Heart right ventricle (tissue), 16 donors: ENCODE data around the gene VWC2. TPM values are rescaled to one million over a fixed set of nuclear protein-coding genes. Genes with fewer than 3 reads are reported as not detected.
"Not testable (repeated sequence)": the region's sequence is repeated elsewhere in the genome, so short reads cannot be mapped to it uniquely, and the experiment has no call there.

ENCODE experiments used
- ATAC-seq, 8 donors: fragments of 200-7000 bp; cut with Tn5 transposase; one replicate each; pipeline ENCODE4 v1.9.1; 2020; ENCODE audit warnings: mild to moderate bottlenecking in 8 of 8, moderate library complexity in 8 of 8, moderate number of reproducible peaks in 1 of 8
- DNase-seq, 2 donors: peaks; one replicate each; pipeline ENCODE4 v3.0.0-alpha.2; 2020
- H3K27ac ChIP-seq, 10 donors: fragments of 200-600 bp; sonication (generic) in 2 of 10; one replicate each; pipeline versions ENCODE4 v1.5.0 to v1.8.0; 2020 to 2022; ENCODE audit warnings: mild to moderate bottlenecking in 3 of 10
- H3K27me3 ChIP-seq, 7 donors: fragments of 200-600 bp; one replicate each; pipeline ENCODE4 v1.8.0; 2021 to 2022; ENCODE audit warnings: mild to moderate bottlenecking in 2 of 7
- H3K36me3 ChIP-seq, 9 donors: fragments of 200-600 bp; sonication (generic) in 1 of 9; one replicate each; pipeline versions ENCODE4 v1.5.0 to v1.8.0; 2020 to 2022; ENCODE audit warnings: mild to moderate bottlenecking in 2 of 9
- H3K4me1 ChIP-seq, 9 donors: fragments of 200-600 bp; sonication (generic) in 1 of 9; one replicate each; pipeline versions ENCODE4 v1.5.0 to v1.8.0; 2020 to 2022; ENCODE audit warnings: mild to moderate bottlenecking in 4 of 9
- H3K4me3 ChIP-seq, 10 donors: fragments of 200-600 bp; sonication (generic) in 2 of 10; one replicate each; pipeline versions ENCODE4 v1.5.0 to v1.8.0; 2020 to 2022; ENCODE audit warnings: mild to moderate bottlenecking in 7 of 10, moderate library complexity in 2 of 10
- H3K9me3 ChIP-seq, 11 donors: fragments of 200-600 bp in 10 of 11; sonication (generic) in 2 of 11; one replicate each; pipeline versions ENCODE4 v1.5.0 to v1.8.0; 2013 to 2022; ENCODE audit warnings: mild to moderate bottlenecking in 2 of 11, control low read depth in 1 of 11, moderate library complexity in 1 of 11
- WGBS, 2 donors: extraction: QIAGEN DNeasy Blood & Tissue Kit; methylation state at CpG; one replicate each; pipeline ENCODE4 v1.1.7; 2013; ENCODE audit warnings: inconsistent platforms in 1 of 2; 5-methylcytosine and 5-hydroxymethylcytosine counted together
- intact Hi-C, 10 donors: fragments of 100-400 bp; cut with DNase I; formaldehyde crosslinking; loops; one replicate each; pipeline versions ENCODE4 v1.11.1 to v1.14.2; 2022
- polyA plus RNA-seq, 2 donors: library from polyadenylated mRNA; stranded (reverse); fragments of 200-250 nt; gene quantifications; one replicate each; pipeline ENCODE4 v1.2.3, GENCODE V29; 2013
- total RNA-seq, 10 donors: library from RNA; stranded (reverse); fragmentation: NEBNext Ultra II Directional in 3 of 10; extraction: Animal tissue kit (Norgen Biotek cat#: 25700) in 3 of 10; gene quantifications; one replicate each; pipeline versions ENCODE4 v1.2.1 to v1.2.4, GENCODE V29; 2021 to 2023
- TF ChIP-seq, protein P1 (sequence below), 9 donors: fragments of 200-600 bp; sonication (generic) in 2 of 9; IDR thresholded peaks; one replicate each; pipeline versions ENCODE4 v1.5.0 to v1.8.0; 2021 to 2022; ENCODE audit warnings: antibody characterized with exemption in 9 of 9, mild to moderate bottlenecking in 5 of 9, moderate library complexity in 1 of 9
- donor health status: Arrhythmogenic right ventricular cardiomyopathy.
- donor health status: ischemic (EF 13 %, LVEDD 7.1; RV severe dilation, severe dysfunction).
- donor health status: healthy with polysubstance abuse.
- donor health status: DM: no; HTN: yes; CAD: no.
- donor health status: DM: no; HTN: no; CAD: no.
- donor health status: ischemic (EF 25% LVEDD 6.9; RV normal size, moderate dysfunction).
- donor health status: ischemic (EF 25% LVEDD 5.7; RV mildly dilated, moderate dysfunction).
- donor health status: healthy.
- donor health status: DM: yes; HTN: yes; CAD: no.
- donor health status: Ischemic cardiomyopathy.
- donor health status: ischemic (EF 35%, LVEDD 5.7; RV mildly dilated, moderate dysfunction).
- donor health status: nonischemic (EF 11% LVEDD 7.7; RV severe dilation, severe dysfunction).
- donor health status: DM: yes; HTN: yes; CAD: no.
- donor health status: PGD.
- donor health status: ischemic (EF 29% LVEDD 5.4; RV normal size, mild dysfunction).
- donor health status: nonischemic (EF 23%, LVEDD 6.1; RV moderate dilation, normal function).

Gene VWC2
- total and polyA plus RNA-seq, 12 donors: 2.1 to 12.9 (median 8.6) TPM

DNA sequence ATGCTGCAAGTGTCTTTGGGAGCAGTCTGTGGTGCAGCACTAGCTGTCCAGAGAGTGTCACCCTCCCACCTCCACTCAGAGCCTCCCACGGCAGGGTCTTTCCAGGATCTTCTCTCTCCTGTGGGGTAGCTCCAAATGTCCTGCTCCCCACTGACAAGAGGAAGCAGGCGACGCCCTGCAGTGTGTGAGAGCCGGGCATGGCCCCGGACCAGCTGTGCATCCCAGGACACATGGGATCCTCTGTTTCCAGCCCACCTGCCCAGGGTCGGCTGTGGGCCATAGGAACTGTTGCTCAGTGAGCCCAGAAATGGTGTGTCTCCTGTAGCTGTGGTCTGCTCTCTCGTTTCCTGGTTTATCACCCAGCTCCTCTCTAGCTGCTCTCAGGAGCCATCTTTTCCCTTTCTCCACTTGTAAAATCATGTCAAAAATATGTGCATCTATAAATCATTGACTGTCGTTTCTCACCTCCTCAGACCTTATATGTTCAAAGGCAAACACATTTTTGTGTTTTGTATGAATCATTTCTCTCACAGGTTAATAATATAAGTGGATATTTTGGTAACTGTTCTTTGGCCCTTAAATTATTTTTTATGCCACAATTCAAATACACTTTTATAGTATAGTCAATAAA is 74.9 kb downstream of the VWC2 start:
- intact Hi-C loops: loop anchor here in 2 of 10 donors (5.0 to 10.0 kb wide), 2 partner anchors 54 to 216 kb away; no protein-coding TSS in a partner anchor
- Histone ChIP-seq H3K27ac (no peak overlapping the region), H3K9me3 (no peaks in the 10 kb centered on the region), H3K27me3 (no peaks in the 10 kb centered on the region), H3K4me1 (peaks cover 0 to 39% (median 12%) of the 10 kb centered on the region in 9 donors), H3K36me3 (no peaks in the 10 kb centered on the region), H3K4me3 (no peak overlapping the region)
- TF ChIP-seq, protein P1, sequence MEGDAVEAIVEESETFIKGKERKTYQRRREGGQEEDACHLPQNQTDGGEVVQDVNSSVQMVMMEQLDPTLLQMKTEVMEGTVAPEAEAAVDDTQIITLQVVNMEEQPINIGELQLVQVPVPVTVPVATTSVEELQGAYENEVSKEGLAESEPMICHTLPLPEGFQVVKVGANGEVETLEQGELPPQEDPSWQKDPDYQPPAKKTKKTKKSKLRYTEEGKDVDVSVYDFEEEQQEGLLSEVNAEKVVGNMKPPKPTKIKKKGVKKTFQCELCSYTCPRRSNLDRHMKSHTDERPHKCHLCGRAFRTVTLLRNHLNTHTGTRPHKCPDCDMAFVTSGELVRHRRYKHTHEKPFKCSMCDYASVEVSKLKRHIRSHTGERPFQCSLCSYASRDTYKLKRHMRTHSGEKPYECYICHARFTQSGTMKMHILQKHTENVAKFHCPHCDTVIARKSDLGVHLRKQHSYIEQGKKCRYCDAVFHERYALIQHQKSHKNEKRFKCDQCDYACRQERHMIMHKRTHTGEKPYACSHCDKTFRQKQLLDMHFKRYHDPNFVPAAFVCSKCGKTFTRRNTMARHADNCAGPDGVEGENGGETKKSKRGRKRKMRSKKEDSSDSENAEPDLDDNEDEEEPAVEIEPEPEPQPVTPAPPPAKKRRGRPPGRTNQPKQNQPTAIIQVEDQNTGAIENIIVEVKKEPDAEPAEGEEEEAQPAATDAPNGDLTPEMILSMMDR (IDR thresholded peaks at IDR 0.05): no peak
- DNase-seq: no peak
- ATAC-seq: peak in 2 of 8 donors; percentile 7 to 16
- 57 to 59% methylated on average over 8 of the region's 8 CpGs for WGBS, 2 donors

DNA sequence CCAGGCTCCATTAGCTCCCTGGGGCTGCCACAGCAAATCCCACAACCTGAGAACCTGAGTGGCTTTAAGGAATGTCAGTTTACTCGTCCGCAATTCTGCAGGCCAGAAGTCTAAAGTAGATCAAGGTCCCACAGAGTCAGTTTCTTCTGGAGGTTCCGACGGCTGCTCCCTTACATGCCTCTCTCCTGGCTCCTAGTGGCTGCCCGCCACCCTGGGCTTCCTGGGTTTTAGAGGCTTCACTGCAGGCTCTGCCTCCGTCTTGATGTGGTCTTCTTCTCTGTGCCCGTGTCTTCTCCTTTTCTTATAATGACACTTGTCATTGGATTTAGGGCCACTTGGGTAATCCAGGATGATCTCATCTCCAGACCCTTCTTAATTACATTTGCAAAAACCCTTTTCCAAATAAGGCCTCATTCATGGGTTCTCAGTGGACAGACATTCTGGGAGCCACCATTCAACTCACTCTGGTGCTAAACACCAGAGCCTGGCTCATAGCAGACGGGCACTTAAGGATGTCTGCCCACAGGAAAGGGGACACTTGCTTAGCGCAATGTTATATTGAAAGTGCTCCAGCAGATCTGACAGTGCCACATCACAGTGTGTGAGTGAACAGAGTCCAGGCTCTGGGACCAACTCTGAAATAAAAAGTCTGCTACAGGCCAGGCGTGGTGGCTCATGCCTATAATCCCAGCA is 77.6 kb downstream of the VWC2 start:
- H3K27ac ChIP-seq: no peak overlapping the region

DNA sequence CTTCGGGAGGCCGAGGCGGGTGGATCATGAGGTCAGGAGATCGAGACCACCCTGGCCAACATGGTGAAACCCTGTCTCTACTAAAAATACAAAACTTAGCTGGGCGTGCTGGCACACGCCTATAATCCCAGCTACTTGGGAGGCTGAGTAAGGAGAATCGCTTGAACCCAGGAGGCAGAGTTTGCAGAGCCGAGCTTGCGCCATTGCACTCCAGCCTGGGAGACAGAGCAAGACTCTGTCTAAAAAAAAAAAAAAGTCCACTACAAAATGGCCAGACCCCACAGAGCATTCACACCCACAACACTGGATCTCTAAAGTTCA is 78.1 kb downstream of the VWC2 start:
- 83 to 85% methylated on average over 9 of the region's 9 CpGs for WGBS, 2 donors
- H3K27ac ChIP-seq, H3K27me3 ChIP-seq, H3K4me3 ChIP-seq, H3K9me3 ChIP-seq, H3K36me3 ChIP-seq, DNase-seq: not testable (repeated sequence)
- ATAC-seq: peak in 1 of 8 donors; percentile 4
- intact Hi-C loops: loop anchor here in 4 of 10 donors (5.0 to 10.0 kb wide), 6 partner anchors 367 to 1557 kb away; no protein-coding TSS in a partner anchor
- H3K4me1 ChIP-seq: peaks cover 0 to 27% (median 4%) of the 10 kb centered on the region in 9 donors

More for the DNA sequence above, 77.6 kb downstream of the VWC2 start:
- Histone ChIP-seq H3K27me3 (no peaks in the 10 kb centered on the region), H3K9me3 (no peaks in the 10 kb centered on the region), H3K4me3 (no peak overlapping the region), H3K4me1 (peaks cover 0 to 30% (median 8%) of the 10 kb centered on the region in 9 donors), H3K36me3 (no peaks in the 10 kb centered on the region)
- intact Hi-C loops: loop anchor here in 4 of 10 donors (5.0 to 10.0 kb wide), 6 partner anchors 366 to 1556 kb away; no protein-coding TSS in a partner anchor
- TF ChIP-seq, protein P1 (IDR thresholded peaks at IDR 0.05): peak in 1 of 9 donors; percentile 11
- DNase-seq: no peak
- WGBS, 2 donors: 61 to 69% methylated on average over 10 of the region's 10 CpGs
- ATAC-seq: peak; percentile 9 to 79 (median 46)

DNA sequence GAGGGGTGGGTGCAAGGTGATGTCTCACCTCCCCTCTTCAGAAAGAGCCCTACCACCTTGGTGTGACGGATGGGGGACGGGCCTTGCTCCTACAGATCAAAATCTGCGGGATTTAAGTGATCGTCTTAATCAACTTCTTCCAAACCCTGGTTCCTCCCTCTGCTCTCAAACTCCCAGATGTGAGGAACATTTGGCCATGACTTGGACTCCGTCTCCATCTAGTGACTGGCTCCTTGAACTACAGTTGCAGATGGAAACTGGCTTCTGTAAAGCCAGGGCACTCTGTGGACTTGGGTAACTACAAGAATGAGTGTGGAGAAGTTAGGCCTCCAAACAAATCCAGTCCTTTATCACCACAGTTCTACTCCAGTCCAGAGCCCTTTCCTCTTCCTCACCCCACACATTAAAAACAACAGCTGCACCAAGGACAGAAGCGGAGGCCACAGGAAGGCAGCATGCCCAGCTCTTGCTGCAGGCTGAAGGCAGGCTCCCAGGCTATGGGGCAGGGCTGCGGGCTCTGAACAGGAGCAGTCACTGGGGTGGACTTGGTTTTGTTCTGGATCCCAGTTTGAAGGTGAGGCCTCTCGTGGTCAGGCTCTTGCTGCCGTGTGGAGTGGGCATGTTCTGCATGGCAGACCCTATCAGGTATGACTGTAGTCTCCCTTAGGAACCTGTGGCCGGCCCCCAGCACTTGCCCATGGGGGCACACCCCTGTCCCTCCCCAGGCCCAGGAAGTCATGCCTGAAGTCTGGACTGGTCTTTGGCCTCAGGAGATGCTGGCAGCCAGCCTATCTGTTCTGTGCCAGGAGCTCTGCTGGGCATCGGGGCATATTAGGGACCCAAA is 79.4 kb downstream of the VWC2 start:
- peaks cover 0 to 26% (median 3%) of the 10 kb centered on the region in 9 donors for H3K4me1 ChIP-seq
- H3K27ac ChIP-seq: peak overlapping the region in 1 of 10 donors; percentile 9
- H3K4me3 ChIP-seq: no peak overlapping the region
- no peaks in the 10 kb centered on the region for H3K36me3 ChIP-seq
- TF ChIP-seq, protein P1 (IDR thresholded peaks at IDR 0.05): peak; percentile 37 to 77 (median 69)
- peak in 1 of 2 donors; percentile 31 for DNase-seq
- H3K27me3 ChIP-seq: no peaks in the 10 kb centered on the region
- 40 to 41% methylated on average over 11 of the region's 11 CpGs for WGBS, 2 donors
- peak; percentile 27 to 81 (median 70) for ATAC-seq
- intact Hi-C loops: loop anchor here in 4 of 10 donors (5.0 to 10.0 kb wide), 6 partner anchors 368 to 1558 kb away; no protein-coding TSS in a partner anchor
- no peaks in the 10 kb centered on the region for H3K9me3 ChIP-seq
